Activated CD8-positive, alpha-beta T cell treated with anti-CD3 and anti-CD28 coated beads for 36 hours (primary cell): Measurements from ENCODE around the gene SYS1. TPM values are rescaled to one million over a fixed set of nuclear protein-coding genes. Genes with fewer than 3 reads are reported as not detected.
A peak's percentile ranks its signal among the peaks of the same experiment; 100 is the strongest.

Experiments
- ATAC-seq: fragments of 200-7000 bp; cut with Tn5 transposase; one replicate; pipeline ENCODE4 v1.10.0; 2021; ENCODE audit warnings: mild to moderate bottlenecking, moderate library complexity
- CTCF ChIA-PET: fragments of 350-600 bp; sonication (Branson Sonifier 250); formaldehyde crosslinking; loops from one replicate; lab custom pipeline; 2021; ENCODE audit warnings: antibody characterized with exemption; lab: Charles Lee
- POLR2A ChIA-PET: fragments of 350-600 bp; sonication (Branson Sonifier 250); formaldehyde crosslinking; loops from one replicate; lab custom pipeline; 2021; ENCODE audit warnings: antibody characterized with exemption; lab: Charles Lee
- DNase-seq: peaks from one replicate; pipeline ENCODE4 v3.0.0-alpha.2; 2020
- H3K27ac Mint-ChIP-seq: one replicate; pipeline ENCODE4 v1.8.0; 2021; ENCODE audit warnings: mild to moderate bottlenecking, mixed read lengths
- H3K27me3 Mint-ChIP-seq: one replicate; pipeline ENCODE4 v1.8.0; 2021; ENCODE audit warnings: mixed read lengths
- H3K36me3 Mint-ChIP-seq: one replicate; pipeline ENCODE4 v1.8.0; 2021; ENCODE audit warnings: low read depth, mixed read lengths
- H3K4me1 Mint-ChIP-seq: one replicate; pipeline ENCODE4 v1.8.0; 2021; ENCODE audit warnings: low read depth, mixed read lengths
- H3K4me3 Mint-ChIP-seq: one replicate; pipeline ENCODE4 v1.8.0; 2021; ENCODE audit warnings: mild to moderate bottlenecking, moderate library complexity, mixed read lengths
- H3K9me3 Mint-ChIP-seq: one replicate; pipeline ENCODE4 v1.8.0; 2021; ENCODE audit warnings: mixed read lengths
- intact Hi-C: fragments of 100-400 bp; cut with micrococcal nuclease; formaldehyde crosslinking; loops from one replicate; pipeline ENCODE4 v1.10.0; 2022
- total RNA-seq, 2 experiments: library from RNA; stranded (reverse); gene quantifications; one replicate each; pipeline ENCODE4 v1.2.3, GENCODE V29; 2021
- TF ChIP-seq, protein P1 (sequence below): fragments of 200-600 bp; IDR thresholded peaks from one replicate; pipeline ENCODE4 v1.8.0; 2022; ENCODE audit warnings: antibody characterized with exemption, mild to moderate bottlenecking

SYS1 gene
- total RNA-seq, 2 experiments from 2014 or later = 19.6 to 20.7 TPM

GRCh38 chr20:45359069-45359405 lies 3.9 kb upstream of the SYS1 start:
- ATAC-seq (no peak), DNase-seq (no peak)
- POLR2A ChIA-PET = interaction anchor here (0.8 to 1.1 kb wide), 2 partner anchors 14 to 32 kb away, joined by 3 read pairs; no protein-coding TSS in a partner anchor
- no peaks in the 10 kb centered on the region for H3K27me3 Mint-ChIP-seq
- H3K36me3 Mint-ChIP-seq = no peaks in the 10 kb centered on the region
- no peaks in the 10 kb centered on the region for H3K9me3 Mint-ChIP-seq
- H3K4me1 Mint-ChIP-seq = peaks cover 51% of the 10 kb centered on the region
- no peak overlapping the region for H3K27ac Mint-ChIP-seq
- TF ChIP-seq, protein P1, sequence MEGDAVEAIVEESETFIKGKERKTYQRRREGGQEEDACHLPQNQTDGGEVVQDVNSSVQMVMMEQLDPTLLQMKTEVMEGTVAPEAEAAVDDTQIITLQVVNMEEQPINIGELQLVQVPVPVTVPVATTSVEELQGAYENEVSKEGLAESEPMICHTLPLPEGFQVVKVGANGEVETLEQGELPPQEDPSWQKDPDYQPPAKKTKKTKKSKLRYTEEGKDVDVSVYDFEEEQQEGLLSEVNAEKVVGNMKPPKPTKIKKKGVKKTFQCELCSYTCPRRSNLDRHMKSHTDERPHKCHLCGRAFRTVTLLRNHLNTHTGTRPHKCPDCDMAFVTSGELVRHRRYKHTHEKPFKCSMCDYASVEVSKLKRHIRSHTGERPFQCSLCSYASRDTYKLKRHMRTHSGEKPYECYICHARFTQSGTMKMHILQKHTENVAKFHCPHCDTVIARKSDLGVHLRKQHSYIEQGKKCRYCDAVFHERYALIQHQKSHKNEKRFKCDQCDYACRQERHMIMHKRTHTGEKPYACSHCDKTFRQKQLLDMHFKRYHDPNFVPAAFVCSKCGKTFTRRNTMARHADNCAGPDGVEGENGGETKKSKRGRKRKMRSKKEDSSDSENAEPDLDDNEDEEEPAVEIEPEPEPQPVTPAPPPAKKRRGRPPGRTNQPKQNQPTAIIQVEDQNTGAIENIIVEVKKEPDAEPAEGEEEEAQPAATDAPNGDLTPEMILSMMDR = no peak
- intact Hi-C loops = loop anchor here (5.0 kb wide), 1 partner anchor 47 kb away; no protein-coding TSS in a partner anchor
- CTCF ChIA-PET = interaction anchor here (1.2 to 24.4 kb wide), 6 partner anchors 15 to 91 kb away, joined by 3 to 549 read pairs (median 7); no protein-coding TSS in a partner anchor
- H3K4me3 Mint-ChIP-seq = no peak overlapping the region

DNA sequence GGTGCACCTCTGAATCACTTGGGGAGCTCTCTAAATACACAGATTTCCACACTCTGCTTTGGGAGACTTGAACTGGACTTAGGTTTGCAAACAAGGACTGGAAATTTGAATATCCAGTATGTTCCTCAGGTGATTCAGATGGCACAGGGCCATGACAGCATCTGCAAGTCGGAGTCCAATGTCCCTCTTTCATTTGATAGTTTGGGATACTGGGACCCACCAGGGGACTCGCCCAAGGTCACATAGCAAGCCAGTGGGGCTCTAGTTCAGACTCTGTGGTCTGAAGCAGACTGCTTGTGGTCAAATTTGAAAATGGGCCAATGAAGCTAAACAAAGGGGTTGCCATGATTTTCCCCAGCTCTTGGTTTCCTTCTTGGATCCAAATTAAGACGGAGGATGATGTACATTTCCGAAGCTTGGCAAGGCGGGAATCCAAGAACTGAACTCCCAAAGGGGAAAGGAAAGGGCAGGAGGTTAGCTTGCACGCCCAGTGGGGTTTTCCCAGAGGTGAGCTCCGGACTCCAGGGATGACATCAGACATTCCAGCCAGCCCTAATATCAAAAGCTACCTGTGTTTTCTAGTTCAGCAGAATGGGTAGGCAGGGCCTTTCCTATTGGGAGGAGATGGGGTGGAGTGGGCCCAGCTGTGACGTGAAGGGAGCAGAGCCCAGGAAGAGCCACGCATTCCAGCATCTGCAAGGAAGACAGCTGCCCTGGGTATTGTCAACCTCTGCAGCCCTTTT lies 3.4 kb upstream of the SYS1 start:
- ATAC-seq = no peak
- Mint-ChIP-seq H3K4me1 (peaks cover 48% of the 10 kb centered on the region), H3K9me3 (no peaks in the 10 kb centered on the region), H3K36me3 (no peaks in the 10 kb centered on the region), H3K27ac (no peak overlapping the region), H3K27me3 (no peaks in the 10 kb centered on the region), H3K4me3 (no peak overlapping the region)
- no peak for DNase-seq
- intact Hi-C loops = loop anchor here (5.0 kb wide), 2 partner anchors 47 to 58 kb away; partner anchors contain the start of gene PIGT
- TF ChIP-seq, protein P1 = no peak
- ChIA-PET CTCF (interaction anchor here (1.2 to 24.4 kb wide), 6 partner anchors 14 to 90 kb away, joined by 3 to 549 read pairs (median 7); no protein-coding TSS in a partner anchor), POLR2A (interaction anchor here (0.8 to 1.2 kb wide), 2 partner anchors 11 to 13 kb away, joined by 3 to 4 read pairs; no protein-coding TSS in a partner anchor)

DNA sequence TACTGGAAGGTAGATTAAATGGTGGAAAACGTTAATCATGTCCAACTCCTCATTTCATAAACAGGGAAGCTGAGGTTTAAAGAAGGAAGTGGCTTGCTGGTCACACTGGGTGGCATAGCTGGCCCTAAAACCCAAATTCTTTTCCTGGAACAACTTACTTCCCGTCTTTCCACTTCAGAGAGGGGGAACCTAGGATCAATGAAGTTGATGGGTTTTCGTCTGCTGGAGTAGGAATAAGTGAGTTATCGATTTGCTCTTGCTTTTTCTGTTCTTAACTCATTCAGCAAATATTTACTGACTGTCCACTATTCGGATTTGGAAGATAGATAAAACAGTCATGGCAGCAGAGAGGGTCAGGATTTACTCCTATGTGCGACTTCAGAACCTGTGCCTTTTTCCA lies 1.2 kb upstream of the SYS1 start:
- no peaks in the 10 kb centered on the region for H3K27me3 Mint-ChIP-seq
- no peaks in the 10 kb centered on the region for H3K9me3 Mint-ChIP-seq
- intact Hi-C loops = loop anchor here (2.0 to 5.0 kb wide), 2 partner anchors 56 to 75 kb away; partner anchors contain the start of gene PIGT
- peaks cover 44% of the 10 kb centered on the region for H3K4me1 Mint-ChIP-seq
- ATAC-seq = no peak
- TF ChIP-seq, protein P1 = no peak
- H3K4me3 Mint-ChIP-seq = no peak overlapping the region
- DNase-seq = no peak
- POLR2A ChIA-PET = interaction anchor here (0.7 to 4.2 kb wide), 5 partner anchors 9 to 83 kb away, joined by 3 to 35 read pairs (median 6); partner anchors contain the start of gene SDC4
- CTCF ChIA-PET = interaction anchor here (1.1 to 24.4 kb wide), 11 partner anchors 10 to 410 kb away, joined by 3 to 549 read pairs (median 13); partner anchors contain the start of genes PIGT and SDC4
- no peak overlapping the region for H3K27ac Mint-ChIP-seq
- peaks cover 13% of the 10 kb centered on the region for H3K36me3 Mint-ChIP-seq

DNA sequence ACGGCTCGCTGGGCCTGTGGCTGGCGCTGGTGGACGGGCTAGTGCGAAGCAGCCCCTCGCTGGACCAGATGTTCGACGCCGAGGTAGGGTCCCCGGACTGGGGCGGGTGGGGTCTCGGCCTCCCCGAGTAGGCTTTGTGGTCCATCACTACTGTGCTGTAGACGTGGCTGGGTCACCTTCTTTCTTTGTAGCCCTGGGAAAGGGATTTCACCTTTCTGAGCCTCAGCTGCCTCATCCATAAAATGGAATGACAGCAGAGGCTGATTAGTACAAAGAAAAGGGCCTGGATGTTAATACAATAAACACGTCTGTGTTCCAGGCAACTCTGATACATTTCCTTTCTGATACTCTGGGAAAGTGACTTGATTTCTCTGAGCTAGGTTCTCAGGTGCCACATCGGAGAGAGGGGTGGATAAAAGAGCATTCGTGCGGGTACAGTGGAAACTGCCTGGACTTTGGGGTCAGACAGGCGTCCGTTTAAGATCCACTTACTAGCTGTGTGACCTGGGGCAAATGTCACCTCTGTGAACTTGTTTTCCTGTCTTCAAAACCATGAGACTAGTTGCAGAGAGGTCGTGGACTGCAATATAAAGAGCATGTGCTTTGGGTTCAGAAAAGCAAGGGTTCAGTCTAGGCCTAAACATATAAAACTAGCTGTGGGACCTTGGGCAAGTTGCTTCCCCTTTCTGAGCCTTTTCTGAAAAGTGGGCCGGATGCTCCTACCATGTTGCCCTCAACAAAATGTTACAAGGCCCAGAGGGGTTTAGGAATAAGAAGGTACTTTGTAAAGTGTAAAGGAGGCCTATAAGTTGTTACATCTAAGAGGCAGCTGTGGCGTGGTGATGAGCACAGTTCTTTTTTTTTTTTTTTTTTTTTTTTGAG lies 896 bp downstream of the SYS1 start:
- no peaks in the 10 kb centered on the region for H3K9me3 Mint-ChIP-seq

More for the DNA sequence above, 896 bp downstream of the SYS1 start:
- TF ChIP-seq, protein P1 = no peak
- ATAC-seq = no peak
- Mint-ChIP-seq H3K4me1 (peaks cover 48% of the 10 kb centered on the region), H3K4me3 (peak overlapping the region; percentile 100), H3K36me3 (peaks cover 25% of the 10 kb centered on the region), H3K27me3 (no peaks in the 10 kb centered on the region), H3K27ac (peak overlapping the region; percentile 98)
- intact Hi-C loops = loop anchor here (2.0 to 5.0 kb wide), 2 partner anchors 53 to 73 kb away; partner anchors contain the start of gene PIGT
- CTCF ChIA-PET = interaction anchor here (0.7 to 24.4 kb wide), 24 partner anchors 10 to 1147 kb away, joined by 3 to 549 read pairs (median 7); partner anchors contain the start of genes DBNDD2, PIGT, SDC4 and WFDC10A
- POLR2A ChIA-PET = interaction anchor here (0.6 to 4.2 kb wide), 9 partner anchors 9 to 575 kb away, joined by 3 to 35 read pairs (median 4); partner anchors contain the start of genes PIGT and SDC4
- DNase-seq = no peak
